Measurements from ENCODE around the gene SMYD3. TPM values are rescaled to one million over a fixed set of nuclear protein-coding genes. Genes with fewer than 3 reads are reported as not detected.
A peak's percentile ranks its signal among the peaks of the same experiment; 100 is the strongest.

SMYD3 gene
- total RNA-seq, 1 experiment from 2014 or later = 25.5 TPM

DNA sequence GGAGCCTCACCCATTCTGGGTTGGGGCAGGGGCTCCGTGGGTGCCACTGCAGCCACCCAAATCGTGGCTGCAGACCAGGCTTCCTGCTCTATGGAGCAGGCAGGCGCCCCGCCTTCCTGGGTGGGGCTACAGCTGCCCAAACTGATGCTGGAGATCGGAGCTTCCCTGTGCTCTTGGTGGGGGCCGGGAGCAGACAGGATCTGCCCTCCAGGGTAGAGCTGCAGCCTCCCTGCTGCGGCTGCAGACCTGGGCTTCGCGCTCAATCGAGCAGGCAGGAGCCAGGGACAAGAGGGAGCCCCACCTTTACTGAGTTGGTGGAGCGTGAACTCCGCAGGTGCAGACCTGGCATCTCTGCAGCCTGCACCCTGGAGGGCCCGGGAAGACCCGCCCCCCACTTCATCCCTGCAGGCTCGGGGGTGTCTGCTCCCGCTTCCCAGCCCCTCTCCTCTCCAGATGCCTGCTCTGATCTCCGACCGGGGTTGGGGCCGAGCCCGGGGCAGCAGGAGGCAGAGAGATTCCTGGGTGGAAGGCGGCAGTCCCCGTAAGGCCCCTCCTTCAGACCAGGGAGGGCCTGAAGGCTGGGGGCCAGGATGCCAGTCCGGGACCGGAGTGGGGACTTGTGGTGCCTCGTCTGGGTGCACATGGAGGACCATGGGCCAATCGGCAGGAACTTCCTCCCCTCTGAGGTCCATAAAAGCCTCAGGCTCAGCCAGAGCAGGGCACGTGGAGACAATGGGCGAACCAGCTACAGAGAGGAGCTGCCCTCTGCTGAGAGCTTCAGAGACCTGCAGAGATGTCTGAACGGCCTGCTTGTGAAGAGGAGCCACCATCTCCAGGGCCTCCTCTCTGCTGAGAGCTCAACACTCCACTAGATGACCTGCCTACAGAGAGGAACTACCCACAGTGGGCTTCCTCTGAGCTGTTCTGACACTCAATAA is 359.3 kb downstream of the SMYD3 start:
- Histone ChIP-seq H2AFZ (ENCODE audit: low read length) (no peak overlapping the region), H3K79me2 (ENCODE audit: insufficient read depth, low read length) (no peaks in the 10 kb centered on the region), H2BK12ac (ENCODE audit: insufficient read length, low read depth, low read length) (no peak overlapping the region), H3K4me1 (ENCODE audit: insufficient read depth, low read length) (no peaks in the 10 kb centered on the region), H4K91ac (ENCODE audit: insufficient read length, low read depth, low read length) (no peak overlapping the region), H3K14ac (ENCODE audit: insufficient read depth, low read length) (no peak overlapping the region), H2BK120ac (ENCODE audit: low read depth, low read length, poor library complexity, severe bottlenecking) (no peak overlapping the region), H4K5ac (ENCODE audit: insufficient read length, low read depth, low read length) (no peak overlapping the region), H3K27ac (ENCODE audit: insufficient read length, low read depth, low read length) (no peak overlapping the region), H2BK20ac (ENCODE audit: low read depth, low read length, poor library complexity, severe bottlenecking) (no peak overlapping the region), H3K56ac (ENCODE audit: insufficient read length, low read depth, low read length) (no peak overlapping the region), H3K9ac (ENCODE audit: extremely low read depth, insufficient read length, low read length) (no peak overlapping the region), H2BK15ac (ENCODE audit: low read depth, low read length) (no peak overlapping the region), H3K4ac (ENCODE audit: low read depth, low read length) (no peak overlapping the region), H4K8ac (replicated peaks; ENCODE audit: insufficient read length, low read depth, low read length) (no peak overlapping the region), H2AK5ac (ENCODE audit: insufficient read length, low read length) (no peak overlapping the region), H3K18ac (ENCODE audit: insufficient read length, low read depth, low read length) (no peak overlapping the region), H3K23me2 (ENCODE audit: insufficient read length, low read depth, low read length, poor library complexity, severe bottlenecking) (no peaks in the 10 kb centered on the region), H4K20me1 (ENCODE audit: control insufficient read depth, insufficient read depth, insufficient read length) (no peaks in the 10 kb centered on the region), H3K27me3 (ENCODE audit: insufficient read depth, low read length) (no peaks in the 10 kb centered on the region), H2BK5ac (ENCODE audit: insufficient read length, low read length) (no peak overlapping the region), H3K4me2 (ENCODE audit: insufficient read depth, insufficient read length, low read length) (no peak overlapping the region), H3K23ac (ENCODE audit: insufficient read length, low read depth, low read length) (no peak overlapping the region), H3K9me3 (ENCODE audit: control insufficient read depth, low read depth, low read length) (no peaks in the 10 kb centered on the region), H3K79me1 (ENCODE audit: insufficient read depth, low read depth, low read length, poor library complexity, severe bottlenecking) (no peaks in the 10 kb centered on the region), H3T11ph (ENCODE audit: low read length) (no peak overlapping the region)
- H3K9me3 Mint-ChIP-seq = peaks cover 2 to 3% of the 10 kb centered on the region in 2 experiments; a peak in 3 of 5 replicates
- H3K27ac Mint-ChIP-seq = peak overlapping the region in 1 of 3 experiments; percentile 79; a peak in 1 of 7 replicates
- peaks cover 7 to 9% of the 10 kb centered on the region in 2 experiments for H3K4me1 Mint-ChIP-seq
- TF ChIP-seq CTCF (conservative IDR thresholded peaks at IDR 0.05) = no peak
- DNase-seq = peak; percentile 54
- WGBS (ENCODE audit: extremely low coverage, insufficient read length, low lambda C conversion rate) = no CpG with 5 or more reads among the region's 29 CpGs
- no peaks in the 10 kb centered on the region for H3K27me3 Mint-ChIP-seq (ENCODE audit: low read depth)
- H3K4me3 Mint-ChIP-seq = no peak overlapping the region
- peaks cover 2 to 9% (median 3%) of the 10 kb centered on the region in 3 experiments; a peak in 6 of 7 replicates for H3K36me3 Mint-ChIP-seq (ENCODE audit: insufficient read depth in 1 of 3, low read depth in 3 of 3)

All from H9 (cell line).